ENCODE results near the gene NTN1.

DNA sequence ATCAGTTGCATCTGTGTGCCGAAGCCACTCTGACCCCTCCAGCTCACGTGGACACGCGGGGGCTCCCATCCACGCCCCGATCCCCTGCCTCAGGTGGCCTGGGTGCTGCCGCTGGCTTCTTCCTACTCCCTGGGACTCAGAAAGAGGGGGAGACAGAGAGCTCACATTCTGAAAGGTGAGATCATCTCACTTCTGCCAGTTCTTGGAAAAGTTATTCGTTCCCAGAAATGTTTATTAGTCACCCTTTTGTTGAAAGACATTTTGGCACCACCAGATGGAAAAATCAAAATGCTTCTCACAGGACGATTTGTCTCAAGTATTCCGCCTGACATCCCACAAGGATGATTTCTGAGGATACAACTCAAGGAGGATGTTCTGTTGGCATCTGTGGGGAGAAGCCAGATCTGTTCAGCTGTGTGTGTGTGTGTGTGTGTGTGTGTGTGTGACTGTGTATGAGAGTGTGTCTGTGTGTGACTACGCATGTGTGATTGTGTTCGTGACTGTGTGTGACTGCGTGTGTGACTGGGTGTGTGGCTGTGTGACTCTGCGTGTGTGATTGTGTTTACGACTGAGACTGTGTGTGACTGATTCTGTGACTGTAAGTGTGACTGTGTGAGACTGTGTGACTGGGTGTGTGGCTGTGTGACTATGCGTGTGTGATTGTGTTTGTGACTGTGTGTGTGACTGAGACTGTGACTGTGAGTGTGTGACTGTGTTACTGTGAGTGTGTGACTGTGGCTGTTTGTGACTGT, 207.3 kb downstream of the NTN1 start:
- TF ChIP-seq, protein P1, sequence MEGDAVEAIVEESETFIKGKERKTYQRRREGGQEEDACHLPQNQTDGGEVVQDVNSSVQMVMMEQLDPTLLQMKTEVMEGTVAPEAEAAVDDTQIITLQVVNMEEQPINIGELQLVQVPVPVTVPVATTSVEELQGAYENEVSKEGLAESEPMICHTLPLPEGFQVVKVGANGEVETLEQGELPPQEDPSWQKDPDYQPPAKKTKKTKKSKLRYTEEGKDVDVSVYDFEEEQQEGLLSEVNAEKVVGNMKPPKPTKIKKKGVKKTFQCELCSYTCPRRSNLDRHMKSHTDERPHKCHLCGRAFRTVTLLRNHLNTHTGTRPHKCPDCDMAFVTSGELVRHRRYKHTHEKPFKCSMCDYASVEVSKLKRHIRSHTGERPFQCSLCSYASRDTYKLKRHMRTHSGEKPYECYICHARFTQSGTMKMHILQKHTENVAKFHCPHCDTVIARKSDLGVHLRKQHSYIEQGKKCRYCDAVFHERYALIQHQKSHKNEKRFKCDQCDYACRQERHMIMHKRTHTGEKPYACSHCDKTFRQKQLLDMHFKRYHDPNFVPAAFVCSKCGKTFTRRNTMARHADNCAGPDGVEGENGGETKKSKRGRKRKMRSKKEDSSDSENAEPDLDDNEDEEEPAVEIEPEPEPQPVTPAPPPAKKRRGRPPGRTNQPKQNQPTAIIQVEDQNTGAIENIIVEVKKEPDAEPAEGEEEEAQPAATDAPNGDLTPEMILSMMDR (IDR thresholded peaks at IDR 0.05; ENCODE audit: low read length): no peak
- TF ChIP-seq EZH2 (IDR thresholded peaks at IDR 0.05; ENCODE audit: borderline replicate concordance, low read length): no peak

Measured in OCI-LY1 (cell line).